ENCODE data around the gene ODAD3.

GRCh38 chr19:11377237-11377636 lies 57.7 kb downstream of the ODAD3 start:
- TF ChIP-seq CTCF (IDR thresholded peaks at IDR 0.05) (no peak), EZH2 (IDR thresholded peaks at IDR 0.05; ENCODE audit: borderline replicate concordance, insufficient read depth, low read depth, low read length, poor library complexity, severe bottlenecking) (no peak)
